SJCRH30 (cell line): ENCODE data around the gene SLC35F2. TPM values are rescaled to one million over a fixed set of nuclear protein-coding genes. Genes with fewer than 3 reads are reported as not detected.
"Not testable (repeated sequence)": the region's sequence is repeated elsewhere in the genome, so short reads cannot be mapped to it uniquely, and the experiment has no call there.

ENCODE experiments used
- DNase-seq, 2 experiments: peaks; one replicate each; pipeline ENCODE4 v3.0.0-alpha.2; 2015 to 2020
- H3K27ac ChIP-seq: fragments of 250-450 bp; sonication (Bioruptor Pico); 2 replicates; pipeline ENCODE4 v1.5.1; 2020; ENCODE audit warnings: mild to moderate bottlenecking, moderate library complexity
- H3K27me3 ChIP-seq: fragments of 250-450 bp; sonication (Bioruptor Pico); 2 replicates; pipeline ENCODE4 v1.5.1; 2020; ENCODE audit warnings: mild to moderate bottlenecking, moderate library complexity
- H3K36me3 ChIP-seq: fragments of 250-450 bp; sonication (Bioruptor Pico); 2 replicates; pipeline ENCODE4 v1.5.1; 2020; ENCODE audit warnings: mild to moderate bottlenecking, moderate library complexity
- H3K4me1 ChIP-seq: fragments of 250-450 bp; sonication (Bioruptor Pico); 2 replicates; pipeline ENCODE4 v1.5.1; 2020; ENCODE audit warnings: mild to moderate bottlenecking, moderate library complexity
- H3K4me3 ChIP-seq: fragments of 250-450 bp; sonication (Bioruptor Pico); 2 replicates; pipeline ENCODE4 v1.5.1; 2020; ENCODE audit warnings: mild to moderate bottlenecking, moderate library complexity
- H3K9me3 ChIP-seq: fragments of 250-450 bp; sonication (Bioruptor Pico); replicated peaks from 2 replicates; pipeline ENCODE4 v1.5.1; 2020; ENCODE audit warnings: mild to moderate bottlenecking, moderate library complexity
- total RNA-seq: library from RNA; depleted of rRNA; stranded (reverse); fragments of >200 nt; shearing (Covaris generic); gene quantifications from 2 replicates; pipeline ENCODE4 v1.2.3, GENCODE V29; 2014; rRNA removed

SLC35F2 gene, protein sequence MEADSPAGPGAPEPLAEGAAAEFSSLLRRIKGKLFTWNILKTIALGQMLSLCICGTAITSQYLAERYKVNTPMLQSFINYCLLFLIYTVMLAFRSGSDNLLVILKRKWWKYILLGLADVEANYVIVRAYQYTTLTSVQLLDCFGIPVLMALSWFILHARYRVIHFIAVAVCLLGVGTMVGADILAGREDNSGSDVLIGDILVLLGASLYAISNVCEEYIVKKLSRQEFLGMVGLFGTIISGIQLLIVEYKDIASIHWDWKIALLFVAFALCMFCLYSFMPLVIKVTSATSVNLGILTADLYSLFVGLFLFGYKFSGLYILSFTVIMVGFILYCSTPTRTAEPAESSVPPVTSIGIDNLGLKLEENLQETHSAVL
- total RNA-seq: 7.6 and 9.5 TPM in 2 replicates

DNA sequence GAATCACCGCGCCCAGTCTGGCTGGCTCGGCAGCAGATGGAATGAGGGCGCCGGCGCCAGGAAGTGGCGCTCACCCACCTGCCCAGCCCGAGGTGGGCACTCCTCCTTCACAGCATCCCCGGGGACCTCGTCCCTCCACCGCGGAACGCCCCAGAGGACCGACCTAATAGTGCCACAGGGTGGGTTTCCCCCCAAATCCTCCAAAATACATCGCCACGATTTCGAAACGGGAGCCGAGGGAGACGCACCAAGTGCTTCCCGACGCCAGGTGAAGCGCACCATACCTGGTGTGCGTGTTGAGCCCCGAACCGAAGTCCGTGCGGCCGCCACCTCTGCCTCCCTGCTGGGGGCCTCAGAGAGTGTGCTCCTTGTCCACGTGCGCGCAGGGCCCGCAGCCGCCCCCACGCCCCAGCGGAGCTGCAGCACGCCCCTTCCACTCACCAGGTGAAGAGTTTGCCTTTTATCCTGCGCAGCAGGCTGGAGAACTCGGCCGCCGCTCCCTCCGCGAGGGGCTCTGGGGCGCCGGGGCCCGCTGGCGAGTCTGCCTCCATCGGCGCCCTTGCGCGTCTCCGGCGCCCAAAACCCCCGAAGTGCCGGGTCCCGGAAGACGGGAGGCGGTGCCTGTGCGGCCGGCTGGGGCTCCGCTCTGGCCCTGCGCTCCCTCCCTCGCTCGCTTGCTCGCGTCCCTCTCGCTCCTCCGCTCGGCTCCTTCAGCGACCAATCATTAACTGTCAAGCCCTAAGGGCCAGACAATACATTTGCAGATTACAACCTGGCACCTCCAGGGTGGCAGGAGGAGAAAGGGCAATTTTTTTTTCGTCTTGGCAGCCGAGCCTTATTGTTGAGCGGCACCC is at the start of gene SLC35F2:
Gene SLC35F2 (minus strand): TSS at position 571 of the 854 bp plus-strand sequence. CDS start 20 bp downstream, at position 551.
- H3K9me3 ChIP-seq: no peaks in the 10 kb centered on the region
- H3K4me3 ChIP-seq: peak within 1 kb of the TSS; percentile 63
- no peaks in the 10 kb centered on the region for H3K36me3 ChIP-seq
- H3K27ac ChIP-seq: peak within 1 kb of the TSS; percentile 13; the same call in 1 of the 2 replicates
- H3K27me3 ChIP-seq: no peaks in the 10 kb centered on the region
- H3K4me1 ChIP-seq: no peaks in the 10 kb centered on the region
- DNase-seq: peak; percentile 39 to 60

DNA sequence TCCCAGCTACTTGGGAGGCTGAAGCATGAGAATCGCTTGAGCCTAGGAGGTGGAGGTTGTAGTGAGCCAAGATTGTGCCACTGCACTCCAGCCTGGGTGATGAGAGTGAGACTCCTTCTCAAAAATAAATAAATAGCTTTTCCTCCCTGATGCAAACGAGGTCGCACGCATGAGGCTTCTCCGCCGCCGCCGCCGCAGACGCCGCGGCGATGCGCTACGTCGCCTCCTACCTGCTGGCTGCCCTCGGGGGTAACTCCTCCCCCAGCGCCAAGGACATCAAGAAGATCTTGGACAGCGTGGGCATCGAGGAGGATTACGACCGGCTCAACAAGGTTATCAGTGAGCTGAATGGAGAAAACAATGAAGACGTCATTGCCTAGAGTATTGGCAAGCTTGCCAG is 49.6 kb upstream of the SLC35F2 start:
- Histone ChIP-seq H3K4me1 (no peaks in the 10 kb centered on the region), H3K9me3 (no peaks in the 10 kb centered on the region), H3K36me3 (no peaks in the 10 kb centered on the region), H3K4me3 (no peak overlapping the region), H3K27ac (no peak overlapping the region), H3K27me3 (no peaks in the 10 kb centered on the region)
- DNase-seq: no peak

DNA sequence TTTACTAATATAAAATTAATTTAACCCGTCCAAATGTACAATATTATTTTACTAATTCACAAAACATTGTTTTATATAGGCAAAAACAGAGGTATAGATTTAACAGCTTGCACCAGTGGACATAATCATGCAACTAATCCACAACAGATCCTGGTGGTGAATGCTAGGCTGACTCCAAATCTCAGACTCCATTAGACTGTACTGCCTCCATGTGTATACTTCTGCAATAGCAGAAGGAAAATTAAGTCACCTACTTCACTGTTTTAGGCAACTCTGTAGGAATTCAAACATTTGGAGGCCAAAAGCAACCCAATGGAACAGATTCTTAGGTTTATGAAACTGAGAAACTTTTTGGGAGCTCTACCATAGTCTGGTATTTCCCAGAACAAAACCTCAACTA is 39.7 kb upstream of the SLC35F2 start:
- Histone ChIP-seq H3K4me1 (no peaks in the 10 kb centered on the region), H3K27me3 (no peaks in the 10 kb centered on the region), H3K36me3 (no peaks in the 10 kb centered on the region), H3K27ac (no peak overlapping the region), H3K4me3 (no peak overlapping the region), H3K9me3 (no peaks in the 10 kb centered on the region)
- DNase-seq: peak in 1 of 2 experiments; percentile 25

DNA sequence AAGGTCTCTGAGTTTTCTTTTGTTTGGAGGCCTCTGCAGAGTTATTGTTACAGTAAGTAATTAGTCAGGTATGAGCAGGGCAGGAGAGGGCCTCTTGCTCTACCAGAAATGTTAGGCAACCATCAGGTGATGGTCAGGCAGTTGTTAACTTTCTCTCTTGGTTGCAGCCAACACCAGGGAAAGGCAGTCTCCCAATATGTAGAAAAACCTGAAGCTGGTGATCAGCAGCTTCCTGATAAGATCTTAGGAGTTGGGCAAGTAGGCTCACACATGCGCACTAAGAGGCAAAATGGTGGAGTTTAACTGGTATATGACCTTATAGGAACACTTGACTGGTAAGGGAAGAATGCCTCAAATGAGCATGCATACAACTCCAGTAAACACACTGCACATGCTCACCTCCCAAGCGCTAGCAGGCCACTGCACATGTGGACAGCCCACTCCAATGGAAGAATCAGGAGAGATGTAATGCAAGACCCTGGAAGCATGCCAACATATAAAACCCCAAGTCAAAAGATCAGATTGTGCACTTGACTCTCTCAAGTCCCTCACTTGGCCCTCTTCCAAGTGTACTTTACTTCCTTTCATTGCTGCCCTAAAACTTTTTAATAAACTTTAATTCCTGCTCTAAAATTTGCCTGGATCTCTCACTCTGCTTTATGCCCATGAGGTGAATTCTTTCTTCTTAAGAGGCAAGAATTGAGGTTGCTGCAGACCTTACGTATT is 23.7 kb upstream of the SLC35F2 start:
- H3K27me3 ChIP-seq: no peaks in the 10 kb centered on the region
- no peak for DNase-seq
- H3K9me3 ChIP-seq: no peaks in the 10 kb centered on the region
- H3K27ac ChIP-seq: no peak overlapping the region
- no peaks in the 10 kb centered on the region for H3K4me1 ChIP-seq
- no peaks in the 10 kb centered on the region for H3K36me3 ChIP-seq
- H3K4me3 ChIP-seq: no peak overlapping the region

DNA sequence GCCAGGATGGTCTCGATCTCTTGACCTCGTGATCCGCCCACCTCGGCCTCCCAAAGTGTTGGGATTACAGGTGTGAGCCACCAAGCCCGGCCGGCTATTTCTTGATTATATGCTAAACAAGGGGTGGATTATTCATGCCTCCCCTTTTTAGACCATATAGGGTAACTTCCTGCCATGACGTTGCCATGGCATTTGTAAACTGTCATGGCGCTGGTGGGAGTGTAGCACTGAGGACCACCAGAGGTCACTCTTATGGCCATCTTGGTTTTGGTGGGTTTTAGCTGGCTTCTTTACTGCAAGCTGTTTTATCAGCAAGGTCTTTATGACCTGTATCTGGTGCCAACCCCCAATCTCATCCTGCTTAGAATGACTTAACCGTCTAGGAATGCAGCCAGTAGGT is 22.9 kb upstream of the SLC35F2 start:
- not testable (repeated sequence) for H3K4me1 ChIP-seq, H3K9me3 ChIP-seq, DNase-seq, H3K27ac ChIP-seq, H3K36me3 ChIP-seq, H3K4me3 ChIP-seq, H3K27me3 ChIP-seq

DNA sequence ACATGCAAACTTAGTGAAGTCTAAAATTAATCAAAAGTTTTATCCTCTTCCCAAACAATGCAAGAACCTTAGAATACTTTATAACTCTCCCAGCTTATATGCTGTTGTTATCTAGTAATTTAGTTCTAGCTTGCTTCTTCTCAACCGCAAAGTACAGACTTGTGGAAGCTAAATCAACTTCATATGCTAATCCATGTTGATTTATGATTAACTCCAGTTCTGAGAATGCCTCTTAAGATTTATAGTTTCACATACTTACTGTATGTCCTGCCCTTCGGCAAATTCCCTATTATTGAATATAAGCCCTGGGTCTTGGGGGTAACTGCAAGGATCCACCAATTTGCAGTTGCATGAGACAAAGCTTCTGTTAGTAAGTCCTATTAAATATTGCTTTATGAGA is 17.6 kb upstream of the SLC35F2 start:
- H3K27ac ChIP-seq: no peak overlapping the region
- no peak for DNase-seq

DNA sequence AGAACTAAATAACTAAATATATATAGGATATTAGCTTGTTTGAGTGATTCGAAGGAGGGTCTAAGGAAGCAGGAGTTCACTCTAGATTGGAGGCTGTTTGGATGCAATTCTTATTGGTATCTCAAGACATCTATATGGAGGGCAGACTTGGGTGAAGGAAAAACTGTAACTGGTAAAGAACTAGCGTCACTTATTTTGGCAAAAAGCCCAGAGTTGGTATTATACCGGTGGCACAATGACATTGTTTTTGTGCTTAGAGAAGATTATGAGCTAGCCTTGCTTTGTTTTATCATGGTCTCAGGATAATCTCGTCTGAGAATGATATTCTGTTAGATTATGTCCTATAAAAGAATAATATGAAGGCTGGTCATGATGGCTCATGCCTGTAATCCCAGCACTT is 6.0 kb upstream of the SLC35F2 start:
- H3K4me1 ChIP-seq: no peaks in the 10 kb centered on the region
- no peak overlapping the region for H3K4me3 ChIP-seq
- H3K27me3 ChIP-seq: no peaks in the 10 kb centered on the region
- no peaks in the 10 kb centered on the region for H3K9me3 ChIP-seq
- no peaks in the 10 kb centered on the region for H3K36me3 ChIP-seq
- no peak overlapping the region for H3K27ac ChIP-seq
- DNase-seq: no peak

More for the DNA sequence above, 17.6 kb upstream of the SLC35F2 start:
- Histone ChIP-seq H3K36me3 (no peaks in the 10 kb centered on the region), H3K9me3 (no peaks in the 10 kb centered on the region), H3K27me3 (no peaks in the 10 kb centered on the region), H3K4me3 (no peak overlapping the region), H3K4me1 (no peaks in the 10 kb centered on the region)

DNA sequence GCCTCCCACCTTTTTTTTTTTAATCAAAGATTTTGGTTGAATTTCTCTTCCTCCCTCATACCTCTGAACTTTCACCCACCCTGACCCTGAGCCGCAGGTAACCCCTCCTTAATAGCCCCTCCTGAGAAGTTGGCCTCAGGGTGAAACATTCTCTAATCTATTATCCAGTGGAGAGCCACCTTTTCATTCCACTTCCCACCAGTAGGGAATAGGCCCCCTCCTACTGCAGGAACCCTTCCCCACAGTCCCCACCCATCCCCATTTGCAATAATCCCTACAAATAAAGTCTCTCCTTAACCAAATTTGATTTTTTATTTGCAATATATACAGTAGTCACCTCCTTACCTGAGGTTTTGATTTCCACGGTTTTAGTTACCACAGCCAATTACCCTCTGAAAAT is 2.1 kb upstream of the SLC35F2 start:
- DNase-seq: no peak
- Histone ChIP-seq H3K36me3 (no peaks in the 10 kb centered on the region), H3K9me3 (no peaks in the 10 kb centered on the region), H3K4me3 (no peak overlapping the region), H3K27ac (no peak overlapping the region), H3K27me3 (no peaks in the 10 kb centered on the region), H3K4me1 (no peaks in the 10 kb centered on the region)

DNA sequence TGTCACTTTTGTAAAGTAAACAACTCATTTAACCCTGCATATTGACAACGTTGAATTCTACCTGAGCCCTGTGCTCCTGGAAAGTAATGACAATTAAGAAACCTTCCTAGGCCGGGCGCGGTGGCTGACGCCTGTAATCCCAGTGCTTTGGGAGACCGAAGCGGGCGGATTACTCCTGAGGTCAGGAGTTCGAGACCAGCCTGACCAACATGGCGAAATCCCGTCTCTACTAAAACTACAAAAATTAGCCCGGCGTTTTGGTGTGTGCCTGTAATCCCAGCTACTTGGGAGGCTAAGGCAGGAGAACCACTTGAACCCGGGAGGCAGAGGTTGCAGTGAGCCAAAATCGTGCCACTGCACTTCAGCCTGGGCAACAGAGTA is 1.6 kb upstream of the SLC35F2 start:
- not testable (repeated sequence) for H3K27me3 ChIP-seq, H3K27ac ChIP-seq, H3K4me3 ChIP-seq, H3K9me3 ChIP-seq, DNase-seq, H3K4me1 ChIP-seq, H3K36me3 ChIP-seq

DNA sequence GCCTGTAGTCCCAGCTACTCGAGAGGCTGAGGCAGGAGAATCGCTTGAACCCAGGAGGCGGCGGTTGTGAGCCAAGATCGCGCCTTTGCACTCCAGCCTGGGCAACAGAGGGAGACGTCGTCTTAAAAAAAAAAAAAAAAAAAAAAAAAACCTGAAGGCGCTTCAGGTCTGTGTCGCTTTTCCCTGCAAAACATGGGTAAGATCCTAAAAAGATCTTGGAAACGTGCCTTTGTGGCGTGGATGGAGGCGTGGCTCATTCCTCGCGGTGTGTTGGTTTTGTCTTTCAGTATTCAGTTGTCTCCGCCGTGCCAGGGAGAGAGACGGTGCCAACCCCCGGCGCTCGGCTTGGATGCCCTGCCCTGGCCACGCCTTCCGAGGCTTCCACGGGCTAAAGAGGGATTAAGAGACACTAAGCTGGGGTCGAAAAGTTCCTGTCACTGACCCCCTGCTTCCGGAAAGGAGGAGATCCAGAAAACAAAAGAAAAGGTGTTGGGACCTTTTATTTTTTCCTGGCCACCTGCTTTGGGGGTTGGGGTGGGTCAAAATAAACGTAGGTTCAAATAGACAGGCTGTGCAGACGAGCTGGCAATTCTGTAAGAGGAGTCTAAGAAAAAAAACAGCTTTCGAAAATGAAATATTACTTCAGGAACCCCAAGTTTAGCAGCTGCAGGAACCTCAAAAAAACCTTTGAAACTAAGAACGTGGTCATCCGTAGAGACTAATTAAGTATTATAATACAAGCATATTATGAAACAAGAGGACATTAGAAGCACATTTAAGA is 1.1 kb upstream of the SLC35F2 start:
- Histone ChIP-seq H3K36me3 (no peaks in the 10 kb centered on the region), H3K9me3 (no peaks in the 10 kb centered on the region), H3K4me3 (peak overlapping the region; percentile 63), H3K4me1 (no peaks in the 10 kb centered on the region), H3K27me3 (no peaks in the 10 kb centered on the region), H3K27ac (no peak overlapping the region)
- peak in 1 of 2 experiments; percentile 16 for DNase-seq

DNA sequence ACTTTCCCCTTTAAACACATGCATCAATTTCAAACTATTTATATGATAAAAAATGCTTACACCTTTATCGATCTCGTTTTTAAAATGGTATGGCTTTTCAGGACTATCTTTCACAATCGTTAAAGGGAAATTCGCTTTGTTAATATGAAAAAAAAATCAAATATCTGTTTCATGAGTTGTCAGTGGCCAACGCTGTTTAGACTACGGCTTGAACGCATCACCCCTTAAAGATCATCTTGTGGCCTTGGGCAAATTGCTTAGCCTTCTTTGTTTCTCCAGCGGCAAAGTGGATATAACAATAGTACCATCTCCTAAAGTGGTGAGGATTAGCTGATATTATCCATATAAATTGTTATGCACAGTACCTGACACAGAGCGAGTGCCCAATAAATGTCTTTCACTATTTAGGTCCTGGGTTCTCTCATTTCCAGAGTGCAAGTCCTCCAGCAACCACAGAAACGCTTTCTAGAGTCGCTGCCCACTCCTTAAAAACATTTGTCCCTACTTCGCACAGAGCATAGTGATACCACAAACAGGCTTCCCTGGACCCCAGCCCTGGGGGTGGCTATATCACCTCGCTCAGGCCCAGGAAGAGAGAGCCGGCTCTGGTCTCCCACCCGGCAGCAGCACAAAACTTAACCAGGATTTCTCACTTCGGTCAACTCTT is 904 bp downstream of the SLC35F2 start:
- Histone ChIP-seq H3K4me1 (no peaks in the 10 kb centered on the region), H3K9me3 (no peaks in the 10 kb centered on the region), H3K27me3 (no peaks in the 10 kb centered on the region), H3K4me3 (peak overlapping the region; percentile 63), H3K27ac (no peak overlapping the region), H3K36me3 (no peaks in the 10 kb centered on the region)
- DNase-seq: no peak

DNA sequence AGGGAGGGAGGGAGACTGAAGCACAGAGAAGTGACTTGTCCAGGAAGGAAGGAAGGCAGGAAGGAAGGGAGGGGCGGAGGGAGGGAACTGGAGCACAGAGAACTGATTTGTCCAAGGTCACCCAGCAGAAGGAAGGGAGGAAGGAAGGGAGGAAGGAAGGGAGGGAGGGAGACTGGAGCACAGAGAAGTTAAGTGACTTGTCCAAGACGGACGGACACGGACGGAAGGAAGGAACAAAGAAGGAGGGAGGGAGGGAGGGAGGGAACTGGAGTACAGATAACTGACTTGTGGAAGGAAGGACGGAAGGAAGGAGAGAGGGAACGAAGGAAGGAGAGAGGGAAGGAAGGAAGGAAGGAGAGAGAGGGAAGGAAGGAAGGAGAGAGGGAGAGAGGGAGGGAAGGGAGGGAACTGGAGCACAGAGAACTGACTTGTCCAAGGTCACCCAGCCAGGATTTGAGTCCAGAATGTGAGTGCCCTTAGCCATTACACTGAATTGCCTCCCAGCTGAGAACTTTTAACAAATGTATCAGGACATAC is 1.5 kb downstream of the SLC35F2 start:
- no peaks in the 10 kb centered on the region for H3K36me3 ChIP-seq
- no peaks in the 10 kb centered on the region for H3K9me3 ChIP-seq
- DNase-seq: no peak
- H3K4me1 ChIP-seq: no peaks in the 10 kb centered on the region
- H3K27me3 ChIP-seq: no peaks in the 10 kb centered on the region
- no peak overlapping the region for H3K4me3 ChIP-seq
- H3K27ac ChIP-seq: no peak overlapping the region

DNA sequence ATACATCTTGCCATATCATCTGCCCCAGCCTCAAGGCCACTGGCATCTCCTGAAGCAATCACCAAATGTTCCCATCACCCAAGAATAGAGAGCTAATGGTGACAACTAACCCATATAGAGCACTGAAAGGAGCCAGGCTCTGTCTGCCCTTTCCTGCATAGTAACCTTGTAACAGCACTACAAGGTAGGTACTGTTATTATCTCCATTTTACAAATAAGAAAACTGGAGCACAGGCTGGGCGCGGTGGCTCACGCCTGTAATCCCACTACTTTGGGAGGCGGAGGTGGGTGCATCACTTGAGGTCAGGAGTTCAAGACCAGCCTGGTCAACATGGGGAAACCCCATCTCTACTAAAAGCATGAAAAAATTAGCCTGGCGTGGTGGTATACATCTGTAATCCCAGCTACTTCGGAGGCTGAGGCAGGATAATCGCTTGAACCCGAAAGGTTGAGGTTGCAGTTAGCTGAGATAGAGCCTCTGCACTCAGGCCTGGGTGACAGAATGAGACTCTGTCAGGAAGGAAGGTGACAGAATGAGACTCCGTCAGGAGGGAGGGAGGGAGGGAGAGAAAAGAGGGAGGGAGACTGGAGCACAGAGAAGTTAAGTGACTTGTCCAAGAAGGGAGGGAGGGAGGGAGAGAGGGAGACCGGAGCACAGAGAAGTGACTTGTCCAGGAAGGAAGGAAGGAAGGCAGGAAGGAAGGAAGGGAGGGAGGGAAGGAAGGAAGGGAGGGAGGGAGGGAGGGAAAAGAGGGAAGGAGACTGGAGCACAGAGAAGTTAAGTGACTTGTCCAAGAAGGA is 2.2 kb downstream of the SLC35F2 start:
- H3K4me1 ChIP-seq: no peaks in the 10 kb centered on the region
- H3K27ac ChIP-seq: no peak overlapping the region
- H3K27me3 ChIP-seq: no peaks in the 10 kb centered on the region
- H3K9me3 ChIP-seq: no peaks in the 10 kb centered on the region
- no peak for DNase-seq
- H3K4me3 ChIP-seq: no peak overlapping the region
- H3K36me3 ChIP-seq: no peaks in the 10 kb centered on the region
